Thoracic aorta (tissue), 2 donors: ENCODE results near the gene XPNPEP1. TPM values are rescaled to one million over a fixed set of nuclear protein-coding genes. Genes with fewer than 3 reads are reported as not detected.

ENCODE experiments used
- ATAC-seq: fragments of 150-250 bp; one replicate; pipeline ENCODE4 v1.8.0; 2017; ENCODE audit warnings: low read depth; ENCODE audit not compliant: insufficient number of reproducible peaks, low FRiP score
- DNase-seq: peaks from one replicate; pipeline ENCODE4 v3.0.0-alpha.2; 2020; ENCODE audit warnings: low spot score
- H3K27ac ChIP-seq, 2 donors: fragments of 200-600 bp; sonication (generic); 1 replicate in 1 of 2; 2 replicates in 1 of 2; pipeline ENCODE4 v1.5.1; 2016; ENCODE audit warnings: mild to moderate bottlenecking in 2 of 2, moderate library complexity in 2 of 2
- H3K27me3 ChIP-seq: fragments of 200-600 bp; sonication (generic); replicated peaks from 2 replicates; pipeline ENCODE4 v1.6.0; 2016; ENCODE audit warnings: mild to moderate bottlenecking; ENCODE audit not compliant: insufficient read depth
- H3K36me3 ChIP-seq: fragments of 200-600 bp; sonication (generic); one replicate; pipeline ENCODE4 v1.5.1; 2016
- H3K4me1 ChIP-seq, 2 donors: fragments of 200-600 bp; sonication (generic); 1 replicate in 1 of 2; 2 replicates in 1 of 2; pipeline versions ENCODE4 v1.5.1 to v1.6.0; 2016; ENCODE audit warnings: low read depth in 2 of 2, mild to moderate bottlenecking in 1 of 2; ENCODE audit not compliant: control insufficient read depth in 1 of 2
- H3K4me3 ChIP-seq: fragments of 200-600 bp; sonication (generic); 2 replicates; pipeline ENCODE4 v1.5.1; 2016; ENCODE audit warnings: mild to moderate bottlenecking
- H3K9me3 ChIP-seq: fragments of 200-600 bp; sonication (generic); 2 replicates; pipeline ENCODE4 v1.5.1; 2016
- total RNA-seq, 2 donors: library from RNA; depleted of rRNA; stranded (reverse); fragments of >200 nt; gene quantifications; one replicate each; pipeline versions ENCODE4 v1.1.0 to v1.2.3, GENCODE V29; 2016
- TF ChIP-seq, protein P1 (sequence below): fragments of 200-600 bp; sonication (generic); IDR thresholded peaks from one replicate; pipeline ENCODE4 v1.5.1; 2019; ENCODE audit warnings: antibody characterized with exemption

XPNPEP1 gene
- total RNA-seq, 2 donors from 2014 or later: 36.0 to 86.0 TPM

DNA sequence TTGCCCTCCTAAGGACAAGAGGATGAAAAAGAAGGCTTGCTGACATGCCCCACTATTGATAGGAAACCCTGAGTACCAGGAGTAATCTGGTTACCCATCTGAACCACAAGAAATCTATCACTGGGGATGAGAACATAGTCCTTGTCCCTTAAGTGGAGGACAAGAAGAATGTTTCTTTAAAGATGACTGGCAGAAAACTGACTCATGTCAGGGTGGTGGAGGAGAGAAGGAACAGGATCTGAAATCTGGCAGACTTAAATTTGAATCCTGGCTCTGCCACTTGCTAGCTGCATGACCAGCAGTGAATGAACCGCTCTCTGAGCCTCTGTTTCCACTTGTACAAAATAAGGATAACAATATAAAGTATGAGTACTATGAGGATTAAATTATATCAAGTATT lies 38.9 kb upstream of the XPNPEP1 start:
- H3K4me1 ChIP-seq: peaks cover 33 to 71% of the 10 kb centered on the region in 2 donors
- H3K36me3 ChIP-seq: no peaks in the 10 kb centered on the region
- no peaks in the 10 kb centered on the region for H3K9me3 ChIP-seq
- H3K4me3 ChIP-seq: no peak overlapping the region
- TF ChIP-seq, protein P1, sequence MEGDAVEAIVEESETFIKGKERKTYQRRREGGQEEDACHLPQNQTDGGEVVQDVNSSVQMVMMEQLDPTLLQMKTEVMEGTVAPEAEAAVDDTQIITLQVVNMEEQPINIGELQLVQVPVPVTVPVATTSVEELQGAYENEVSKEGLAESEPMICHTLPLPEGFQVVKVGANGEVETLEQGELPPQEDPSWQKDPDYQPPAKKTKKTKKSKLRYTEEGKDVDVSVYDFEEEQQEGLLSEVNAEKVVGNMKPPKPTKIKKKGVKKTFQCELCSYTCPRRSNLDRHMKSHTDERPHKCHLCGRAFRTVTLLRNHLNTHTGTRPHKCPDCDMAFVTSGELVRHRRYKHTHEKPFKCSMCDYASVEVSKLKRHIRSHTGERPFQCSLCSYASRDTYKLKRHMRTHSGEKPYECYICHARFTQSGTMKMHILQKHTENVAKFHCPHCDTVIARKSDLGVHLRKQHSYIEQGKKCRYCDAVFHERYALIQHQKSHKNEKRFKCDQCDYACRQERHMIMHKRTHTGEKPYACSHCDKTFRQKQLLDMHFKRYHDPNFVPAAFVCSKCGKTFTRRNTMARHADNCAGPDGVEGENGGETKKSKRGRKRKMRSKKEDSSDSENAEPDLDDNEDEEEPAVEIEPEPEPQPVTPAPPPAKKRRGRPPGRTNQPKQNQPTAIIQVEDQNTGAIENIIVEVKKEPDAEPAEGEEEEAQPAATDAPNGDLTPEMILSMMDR: no peak
- no peak for ATAC-seq
- peak overlapping the region; percentile 57 to 71 for H3K27ac ChIP-seq
- no peak for DNase-seq
- H3K27me3 ChIP-seq: no peaks in the 10 kb centered on the region

- Histone ChIP-seq H3K27me3 (no peaks in the 10 kb centered on the region), H3K9me3 (no peaks in the 10 kb centered on the region), H3K4me1 (peaks cover 26 to 62% of the 10 kb centered on the region in 2 donors), H3K4me3 (no peak overlapping the region), H3K36me3 (no peaks in the 10 kb centered on the region), H3K27ac (peak overlapping the region; percentile 57 to 71)
- DNase-seq (no peak), ATAC-seq (no peak)
- TF ChIP-seq, protein P1: no peak
Measured at GRCh38 chr10:109961174-109962001, 38.1 kb upstream of the XPNPEP1 start.

DNA sequence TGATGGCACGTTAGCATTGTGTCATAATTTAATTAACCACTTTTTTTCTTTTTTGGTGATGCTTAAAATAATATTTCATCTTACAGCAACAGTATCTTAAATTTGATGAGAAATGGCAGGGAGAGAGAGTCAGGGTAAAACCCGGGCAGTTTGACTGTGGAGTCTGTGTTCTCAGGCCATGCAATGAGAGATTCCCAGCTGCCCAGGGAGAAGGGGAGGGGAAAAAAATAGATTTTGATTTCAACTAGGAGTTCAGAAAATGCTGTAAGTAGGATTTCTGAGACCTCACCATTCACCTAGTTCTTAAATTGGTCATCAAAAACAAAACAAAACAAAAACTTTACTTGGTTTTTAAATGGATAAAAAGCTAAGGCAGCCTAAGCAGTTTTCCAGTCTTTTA lies 37.4 kb upstream of the XPNPEP1 start:
- Histone ChIP-seq H3K4me1 (peaks cover 20 to 59% of the 10 kb centered on the region in 2 donors), H3K27ac (peak overlapping the region in 1 of 2 donors; percentile 71), H3K36me3 (no peaks in the 10 kb centered on the region), H3K9me3 (no peaks in the 10 kb centered on the region), H3K27me3 (no peaks in the 10 kb centered on the region), H3K4me3 (no peak overlapping the region)
- TF ChIP-seq, protein P1: no peak
- ATAC-seq (no peak), DNase-seq (no peak)

DNA sequence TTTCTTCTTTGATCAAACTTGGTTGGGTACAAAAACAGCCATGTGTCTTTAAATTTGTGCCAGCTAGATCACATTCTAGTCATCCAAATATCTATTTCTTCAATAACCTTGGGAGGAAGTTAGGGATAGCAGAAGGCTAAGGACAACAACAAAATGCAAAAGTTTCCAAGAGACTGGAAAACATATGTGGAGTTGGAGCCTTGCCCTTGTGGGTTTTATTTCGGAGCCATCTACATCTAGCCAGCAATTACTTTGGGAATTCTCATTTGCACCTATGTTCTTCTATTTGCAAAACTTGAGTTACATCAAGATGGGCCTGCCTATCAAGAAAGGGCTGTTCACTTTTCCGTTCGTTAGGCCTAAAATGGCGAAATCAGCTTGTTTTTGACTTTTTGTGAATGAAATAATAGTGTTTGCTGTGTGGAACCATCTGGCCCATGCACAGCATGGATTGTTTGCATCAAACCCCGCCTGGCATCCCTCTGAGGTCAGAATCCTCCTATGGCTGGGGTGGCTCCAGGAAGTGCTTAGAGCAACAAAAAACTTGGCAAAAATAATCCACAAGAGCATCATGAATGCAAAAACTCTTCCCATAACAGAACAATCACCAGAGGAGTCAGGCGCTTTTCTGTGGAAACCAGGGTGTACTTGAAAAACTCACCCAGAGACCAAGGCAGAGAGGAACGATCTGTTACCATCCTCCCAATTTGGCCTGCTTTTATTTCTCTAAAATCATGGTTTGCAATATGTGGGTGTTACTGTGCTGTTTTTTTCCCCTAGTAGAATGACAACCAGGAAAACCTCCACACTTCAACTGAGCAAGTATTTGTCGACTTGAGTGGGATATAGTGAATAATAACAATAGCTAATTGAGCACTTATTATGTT lies 36.2 kb upstream of the XPNPEP1 start:
- no peak overlapping the region for H3K4me3 ChIP-seq
- no peaks in the 10 kb centered on the region for H3K36me3 ChIP-seq
- no peak for DNase-seq
- H3K27me3 ChIP-seq: no peaks in the 10 kb centered on the region
- TF ChIP-seq, protein P1: no peak
- no peak overlapping the region for H3K27ac ChIP-seq
- ATAC-seq: no peak
- H3K4me1 ChIP-seq: peaks cover 14 to 52% of the 10 kb centered on the region in 2 donors
- H3K9me3 ChIP-seq: no peaks in the 10 kb centered on the region

GRCh38 chr10:109958059-109958458 lies 34.7 kb upstream of the XPNPEP1 start:
- ATAC-seq: no peak
- no peaks in the 10 kb centered on the region for H3K36me3 ChIP-seq
- H3K4me1 ChIP-seq: peaks cover 14 to 46% of the 10 kb centered on the region in 2 donors
- no peak for DNase-seq
- no peak overlapping the region for H3K4me3 ChIP-seq
- TF ChIP-seq, protein P1: no peak
- H3K9me3 ChIP-seq: no peaks in the 10 kb centered on the region
- no peaks in the 10 kb centered on the region for H3K27me3 ChIP-seq
- no peak overlapping the region for H3K27ac ChIP-seq
